ENCODE measurements around the gene MOV10.

DNA sequence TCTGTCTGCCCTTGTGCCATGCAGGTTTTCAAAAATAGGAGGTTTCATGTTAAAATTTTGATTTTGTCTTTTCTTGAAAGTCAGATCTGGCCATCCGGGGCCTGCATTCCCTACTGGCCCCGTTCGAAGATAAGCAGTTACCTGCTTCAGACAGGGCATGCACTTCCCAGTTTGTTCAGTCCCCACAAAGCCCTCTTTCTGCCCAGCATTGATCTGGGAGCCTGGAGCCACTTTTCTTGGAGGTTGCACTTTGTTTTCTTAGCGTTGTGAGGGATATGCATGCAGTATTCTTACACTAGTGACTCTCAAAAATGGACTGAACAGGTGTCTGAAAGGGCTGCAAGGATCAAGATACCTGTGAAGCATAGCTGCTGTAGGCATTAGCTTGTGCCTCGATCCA, 11.5 kb downstream of the MOV10 start:
- TF ChIP-seq, protein P1, sequence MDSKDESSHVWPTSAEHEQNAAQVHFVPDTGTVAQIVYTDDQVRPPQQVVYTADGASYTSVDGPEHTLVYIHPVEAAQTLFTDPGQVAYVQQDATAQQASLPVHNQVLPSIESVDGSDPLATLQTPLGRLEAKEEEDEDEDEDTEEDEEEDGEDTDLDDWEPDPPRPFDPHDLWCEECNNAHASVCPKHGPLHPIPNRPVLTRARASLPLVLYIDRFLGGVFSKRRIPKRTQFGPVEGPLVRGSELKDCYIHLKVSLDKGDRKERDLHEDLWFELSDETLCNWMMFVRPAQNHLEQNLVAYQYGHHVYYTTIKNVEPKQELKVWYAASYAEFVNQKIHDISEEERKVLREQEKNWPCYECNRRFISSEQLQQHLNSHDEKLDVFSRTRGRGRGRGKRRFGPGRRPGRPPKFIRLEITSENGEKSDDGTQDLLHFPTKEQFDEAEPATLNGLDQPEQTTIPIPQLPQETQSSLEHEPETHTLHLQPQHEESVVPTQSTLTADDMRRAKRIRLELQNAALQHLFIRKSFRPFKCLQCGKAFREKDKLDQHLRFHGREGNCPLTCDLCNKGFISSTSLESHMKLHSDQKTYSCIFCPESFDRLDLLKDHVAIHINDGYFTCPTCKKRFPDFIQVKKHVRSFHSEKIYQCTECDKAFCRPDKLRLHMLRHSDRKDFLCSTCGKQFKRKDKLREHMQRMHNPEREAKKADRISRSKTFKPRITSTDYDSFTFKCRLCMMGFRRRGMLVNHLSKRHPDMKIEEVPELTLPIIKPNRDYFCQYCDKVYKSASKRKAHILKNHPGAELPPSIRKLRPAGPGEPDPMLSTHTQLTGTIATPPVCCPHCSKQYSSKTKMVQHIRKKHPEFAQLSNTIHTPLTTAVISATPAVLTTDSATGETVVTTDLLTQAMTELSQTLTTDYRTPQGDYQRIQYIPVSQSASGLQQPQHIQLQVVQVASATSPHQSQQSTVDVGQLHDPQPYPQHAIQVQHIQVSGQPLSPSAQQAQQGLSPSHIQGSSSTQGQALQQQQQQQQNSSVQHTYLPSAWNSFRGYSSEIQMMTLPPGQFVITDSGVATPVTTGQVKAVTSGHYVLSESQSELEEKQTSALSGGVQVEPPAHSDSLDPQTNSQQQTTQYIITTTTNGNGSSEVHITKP (tag by site-specific recombination; IDR thresholded peaks at IDR 0.05), result no peak
- no peak for TF ChIP-seq ZNF114 (tag by site-specific recombination; IDR thresholded peaks at IDR 0.05)
- TF ChIP-seq ZNF274 (IDR thresholded peaks at IDR 0.05; ENCODE audit: low read length), result no peak
- no peak for TF ChIP-seq ZNF274 (tag by site-specific recombination; IDR thresholded peaks at IDR 0.05; ENCODE audit: borderline replicate concordance)
- TF ChIP-seq, protein P2, sequence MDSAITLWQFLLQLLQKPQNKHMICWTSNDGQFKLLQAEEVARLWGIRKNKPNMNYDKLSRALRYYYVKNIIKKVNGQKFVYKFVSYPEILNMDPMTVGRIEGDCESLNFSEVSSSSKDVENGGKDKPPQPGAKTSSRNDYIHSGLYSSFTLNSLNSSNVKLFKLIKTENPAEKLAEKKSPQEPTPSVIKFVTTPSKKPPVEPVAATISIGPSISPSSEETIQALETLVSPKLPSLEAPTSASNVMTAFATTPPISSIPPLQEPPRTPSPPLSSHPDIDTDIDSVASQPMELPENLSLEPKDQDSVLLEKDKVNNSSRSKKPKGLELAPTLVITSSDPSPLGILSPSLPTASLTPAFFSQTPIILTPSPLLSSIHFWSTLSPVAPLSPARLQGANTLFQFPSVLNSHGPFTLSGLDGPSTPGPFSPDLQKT (IDR thresholded peaks at IDR 0.05; ENCODE audit: borderline replicate concordance, low read depth, low read length), result no peak
- no peak for TF ChIP-seq ZNF416 (tag by site-specific recombination; IDR thresholded peaks at IDR 0.05)
- TF ChIP-seq KLF9 (tag by site-specific recombination; IDR thresholded peaks at IDR 0.05; ENCODE audit: low read depth), result no peak
- TF ChIP-seq, protein P3, sequence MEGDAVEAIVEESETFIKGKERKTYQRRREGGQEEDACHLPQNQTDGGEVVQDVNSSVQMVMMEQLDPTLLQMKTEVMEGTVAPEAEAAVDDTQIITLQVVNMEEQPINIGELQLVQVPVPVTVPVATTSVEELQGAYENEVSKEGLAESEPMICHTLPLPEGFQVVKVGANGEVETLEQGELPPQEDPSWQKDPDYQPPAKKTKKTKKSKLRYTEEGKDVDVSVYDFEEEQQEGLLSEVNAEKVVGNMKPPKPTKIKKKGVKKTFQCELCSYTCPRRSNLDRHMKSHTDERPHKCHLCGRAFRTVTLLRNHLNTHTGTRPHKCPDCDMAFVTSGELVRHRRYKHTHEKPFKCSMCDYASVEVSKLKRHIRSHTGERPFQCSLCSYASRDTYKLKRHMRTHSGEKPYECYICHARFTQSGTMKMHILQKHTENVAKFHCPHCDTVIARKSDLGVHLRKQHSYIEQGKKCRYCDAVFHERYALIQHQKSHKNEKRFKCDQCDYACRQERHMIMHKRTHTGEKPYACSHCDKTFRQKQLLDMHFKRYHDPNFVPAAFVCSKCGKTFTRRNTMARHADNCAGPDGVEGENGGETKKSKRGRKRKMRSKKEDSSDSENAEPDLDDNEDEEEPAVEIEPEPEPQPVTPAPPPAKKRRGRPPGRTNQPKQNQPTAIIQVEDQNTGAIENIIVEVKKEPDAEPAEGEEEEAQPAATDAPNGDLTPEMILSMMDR (tag by site-specific recombination; IDR thresholded peaks at IDR 0.05), result no peak
- TF ChIP-seq, protein P4, sequence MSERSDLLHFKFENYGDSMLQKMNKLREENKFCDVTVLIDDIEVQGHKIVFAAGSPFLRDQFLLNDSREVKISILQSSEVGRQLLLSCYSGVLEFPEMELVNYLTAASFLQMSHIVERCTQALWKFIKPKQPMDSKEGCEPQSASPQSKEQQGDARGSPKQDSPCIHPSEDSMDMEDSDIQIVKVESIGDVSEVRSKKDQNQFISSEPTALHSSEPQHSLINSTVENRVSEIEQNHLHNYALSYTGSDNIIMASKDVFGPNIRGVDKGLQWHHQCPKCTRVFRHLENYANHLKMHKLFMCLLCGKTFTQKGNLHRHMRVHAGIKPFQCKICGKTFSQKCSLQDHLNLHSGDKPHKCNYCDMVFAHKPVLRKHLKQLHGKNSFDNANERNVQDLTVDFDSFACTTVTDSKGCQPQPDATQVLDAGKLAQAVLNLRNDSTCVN (tag by site-specific recombination; optimal IDR thresholded peaks at IDR 0.05), result no peak
- no peak for TF ChIP-seq HOXD13 (CRISPR knock-in tag; IDR thresholded peaks at IDR 0.05; ENCODE audit: borderline replicate concordance)
- no peak for TF ChIP-seq MZF1 (tag by site-specific recombination; IDR thresholded peaks at IDR 0.05; ENCODE audit: borderline replicate concordance)
- no peak for TF ChIP-seq ZNF585B (tag by site-specific recombination; IDR thresholded peaks at IDR 0.05)
